ENCODE data around the gene MAGEC3.
"Not testable (repeated sequence)": the region's sequence is repeated elsewhere in the genome, so short reads cannot be mapped to it uniquely, and the experiment has no call there.

MAGEC3 gene

GRCh38 chrX:141838016-141838415 is at the start of gene MAGEC3:
Gene MAGEC3, plus strand, starts transcription at chrX:141838316. Its CDS starts 0 bp downstream, at chrX:141838316.
- DNase-seq: no peak

GRCh38 chrX:141791856-141792255 is 46.3 kb upstream of the MAGEC3 start:
- DNase-seq: no peak

GRCh38 chrX:141811438-141811837 is 26.7 kb upstream of the MAGEC3 start:
- no peak for DNase-seq

- no peak for DNase-seq
Observed at GRCh38 chrX:141814213-141814857, 23.8 kb upstream of the MAGEC3 start.

- DNase-seq: no peak
Observed at GRCh38 chrX:141815904-141816303, 22.2 kb upstream of the MAGEC3 start.

- DNase-seq: no peak
Observed at GRCh38 chrX:141832247-141832646, 5.9 kb upstream of the MAGEC3 start.

GRCh38 chrX:141839856-141840255 is 1.7 kb downstream of the MAGEC3 start:
- DNase-seq: no peak

GRCh38 chrX:141857479-141857878 is 19.4 kb downstream of the MAGEC3 start:
- DNase-seq: no peak

GRCh38 chrX:141879616-141880015 is 41.5 kb downstream of the MAGEC3 start:
- no peak for DNase-seq

- not testable (repeated sequence) for DNase-seq
Observed at GRCh38 chrX:141888811-141889210, 50.7 kb downstream of the MAGEC3 start.

GRCh38 chrX:141894733-141895132 is 56.6 kb downstream of the MAGEC3 start:
- DNase-seq: no peak

GRCh38 chrX:141897690-141898089 is 59.6 kb downstream of the MAGEC3 start:
- DNase-seq: no peak

- no peak for DNase-seq
Observed at GRCh38 chrX:141902366-141902765, 64.2 kb downstream of the MAGEC3 start.

- no peak for DNase-seq
Observed at GRCh38 chrX:141903400-141904155, 65.5 kb downstream of the MAGEC3 start, which contains the start of gene MAGEC1. Gene MAGEC1, plus strand, starts transcription at chrX:141903894. Its CDS starts 1,179 bp downstream, at chrX:141905073.

GRCh38 chrX:141904262-141904661 is 66.1 kb downstream of the MAGEC3 start:
- no peak for DNase-seq

- no peak for DNase-seq
Observed at GRCh38 chrX:141917801-141918200, 79.7 kb downstream of the MAGEC3 start.

GRCh38 chrX:141924293-141924692 is 86.2 kb downstream of the MAGEC3 start:
- no peak for DNase-seq

GRCh38 chrX:141928432-141928831 is 90.3 kb downstream of the MAGEC3 start:
- no peak for DNase-seq

- DNase-seq: no peak
Observed at GRCh38 chrX:141934059-141934641, 96.0 kb downstream of the MAGEC3 start.

GRCh38 chrX:141935645-141936044 is 97.5 kb downstream of the MAGEC3 start:
- no peak for DNase-seq

- DNase-seq: no peak
Observed at GRCh38 chrX:141936080-141936479, 98.0 kb downstream of the MAGEC3 start.

GRCh38 chrX:141941234-141941633 is 103.1 kb downstream of the MAGEC3 start:
- DNase-seq: no peak

GRCh38 chrX:141945426-141945825 is 107.3 kb downstream of the MAGEC3 start:
- no peak for DNase-seq

- no peak for DNase-seq
Observed at GRCh38 chrX:141947350-141947749, 109.2 kb downstream of the MAGEC3 start.

Measured in CD4-positive, alpha-beta T cell treated with Interleukin-6 for 4 hours (primary cell).